A549 (cell line): ENCODE results near the gene PHF2.

Experiments used
- CTCF ChIP-seq: fragments of >200 bp; sonication (Bioruptor Twin); formaldehyde crosslinking; IDR thresholded peaks from 3 replicates; pipeline ENCODE4 v1.5.1; 2016
- FOXS1 ChIP-seq: fragments of 250-450 bp; sonication (Bioruptor Pico); IDR thresholded peaks from 2 replicates; pipeline ENCODE4 v1.5.0; 2020; ENCODE audit warnings: mild to moderate bottlenecking, moderate library complexity
- GATA3 ChIP-seq: IDR thresholded peaks from 2 replicates; pipeline ENCODE4 v1.6.1; 2012; ENCODE audit warnings: borderline replicate concordance
- MAX ChIP-seq: IDR thresholded peaks from 2 replicates; pipeline ENCODE4 v1.6.1; 2012
- NR3C1 ChIP-seq: fragments of >200 bp; sonication (Bioruptor Twin); formaldehyde crosslinking; IDR thresholded peaks from 3 replicates; pipeline ENCODE4 v1.6.1; 2017
- PHF8 ChIP-seq: fragments of 200-600 bp; sonication (generic); IDR thresholded peaks from 2 replicates; pipeline ENCODE4 v1.6.1; 2016; ENCODE audit warnings: low read depth, mild to moderate bottlenecking, antibody characterized with exemption, moderate library complexity, borderline replicate concordance
- RCOR1 ChIP-seq: fragments of 150-350 bp; IDR thresholded peaks from 2 replicates; pipeline ENCODE4 v1.6.1; 2014; ENCODE audit warnings: antibody characterized with exemption, low read length, low read depth
- SREBF2 ChIP-seq: fragments of 450-650 bp; IDR thresholded peaks from 2 replicates; pipeline ENCODE4 v1.6.1; 2014; ENCODE audit warnings: mild to moderate bottlenecking, moderate library complexity
- TF ChIP-seq, protein P1 (sequence below): fragments of 200-600 bp; sonication (generic); IDR thresholded peaks from 2 replicates; pipeline ENCODE4 v1.6.1; 2016; ENCODE audit warnings: antibody characterized with exemption, mild to moderate bottlenecking, moderate library complexity

GRCh38 chr9:93664549-93665120 lies 88.3 kb downstream of the PHF2 start:
- no peak for TF ChIP-seq SREBF2
- no peak for TF ChIP-seq PHF8
- TF ChIP-seq CTCF = no peak
- no peak for TF ChIP-seq NR3C1
- no peak for TF ChIP-seq GATA3
- no peak for TF ChIP-seq MAX
- TF ChIP-seq, protein P1, sequence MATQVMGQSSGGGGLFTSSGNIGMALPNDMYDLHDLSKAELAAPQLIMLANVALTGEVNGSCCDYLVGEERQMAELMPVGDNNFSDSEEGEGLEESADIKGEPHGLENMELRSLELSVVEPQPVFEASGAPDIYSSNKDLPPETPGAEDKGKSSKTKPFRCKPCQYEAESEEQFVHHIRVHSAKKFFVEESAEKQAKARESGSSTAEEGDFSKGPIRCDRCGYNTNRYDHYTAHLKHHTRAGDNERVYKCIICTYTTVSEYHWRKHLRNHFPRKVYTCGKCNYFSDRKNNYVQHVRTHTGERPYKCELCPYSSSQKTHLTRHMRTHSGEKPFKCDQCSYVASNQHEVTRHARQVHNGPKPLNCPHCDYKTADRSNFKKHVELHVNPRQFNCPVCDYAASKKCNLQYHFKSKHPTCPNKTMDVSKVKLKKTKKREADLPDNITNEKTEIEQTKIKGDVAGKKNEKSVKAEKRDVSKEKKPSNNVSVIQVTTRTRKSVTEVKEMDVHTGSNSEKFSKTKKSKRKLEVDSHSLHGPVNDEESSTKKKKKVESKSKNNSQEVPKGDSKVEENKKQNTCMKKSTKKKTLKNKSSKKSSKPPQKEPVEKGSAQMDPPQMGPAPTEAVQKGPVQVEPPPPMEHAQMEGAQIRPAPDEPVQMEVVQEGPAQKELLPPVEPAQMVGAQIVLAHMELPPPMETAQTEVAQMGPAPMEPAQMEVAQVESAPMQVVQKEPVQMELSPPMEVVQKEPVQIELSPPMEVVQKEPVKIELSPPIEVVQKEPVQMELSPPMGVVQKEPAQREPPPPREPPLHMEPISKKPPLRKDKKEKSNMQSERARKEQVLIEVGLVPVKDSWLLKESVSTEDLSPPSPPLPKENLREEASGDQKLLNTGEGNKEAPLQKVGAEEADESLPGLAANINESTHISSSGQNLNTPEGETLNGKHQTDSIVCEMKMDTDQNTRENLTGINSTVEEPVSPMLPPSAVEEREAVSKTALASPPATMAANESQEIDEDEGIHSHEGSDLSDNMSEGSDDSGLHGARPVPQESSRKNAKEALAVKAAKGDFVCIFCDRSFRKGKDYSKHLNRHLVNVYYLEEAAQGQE = no peak
- TF ChIP-seq FOXS1 (CRISPR knock-in tag) = no peak
- TF ChIP-seq RCOR1 = no peak
